OCI-LY1 (cell line): Measurements from ENCODE around the gene SLBP.

Experiments used
- H2AFZ ChIP-seq: fragments of 200-600 bp; sonication (generic), shearing (Covaris generic); 2 replicates; pipeline ENCODE4 v1.6.0; 2014; ENCODE audit warnings: antibody characterized with exemption, mild to moderate bottlenecking, low read length
- H3F3A ChIP-seq: fragments of 200-600 bp; sonication (generic), shearing (Covaris generic); 2 replicates; pipeline ENCODE4 v1.6.0; 2014; ENCODE audit warnings: mild to moderate bottlenecking, antibody characterized with exemption, low read length, moderate library complexity; ENCODE audit not compliant: insufficient read depth
- H3K27ac ChIP-seq: fragments of 200-600 bp; sonication (generic); 2 replicates; pipeline ENCODE4 v1.5.1; 2014; ENCODE audit warnings: low read length, mixed run types, mild to moderate bottlenecking, low read depth; ENCODE audit not compliant: poor library complexity, severe bottlenecking
- H3K27me3 ChIP-seq: fragments of 200-600 bp; sonication (generic); 2 replicates; pipeline ENCODE4 v1.6.0; 2014; ENCODE audit warnings: antibody characterized with exemption, mild to moderate bottlenecking, low read length, moderate library complexity; ENCODE audit not compliant: insufficient read depth
- H3K36me3 ChIP-seq: fragments of 200-600 bp; sonication (generic); 2 replicates; pipeline ENCODE4 v1.6.1; 2014; ENCODE audit warnings: mild to moderate bottlenecking, antibody characterized with exemption, low read length, moderate library complexity, mixed read lengths; ENCODE audit not compliant: insufficient read depth
- H3K4me1 ChIP-seq: fragments of 200-600 bp; sonication (generic); 2 replicates; pipeline ENCODE4 v1.5.1; 2014; ENCODE audit warnings: mild to moderate bottlenecking, low read length, moderate library complexity; ENCODE audit not compliant: insufficient read depth, severe bottlenecking
- H3K4me2 ChIP-seq: fragments of 200-600 bp; sonication (generic), shearing (Covaris generic); 2 replicates; pipeline ENCODE4 v1.6.1; 2014; ENCODE audit warnings: low read length
- H3K4me3 ChIP-seq: fragments of 200-600 bp; sonication (generic); 2 replicates; pipeline ENCODE4 v1.5.1; 2014; ENCODE audit warnings: low read length, low read depth, mild to moderate bottlenecking, mixed read lengths; ENCODE audit not compliant: poor library complexity, severe bottlenecking
- H3K79me2 ChIP-seq: fragments of 200-600 bp; shearing (Covaris generic); 2 replicates; pipeline ENCODE4 v1.6.1; 2016; ENCODE audit warnings: mixed run types, low read length, mixed read lengths; ENCODE audit not compliant: insufficient read depth
- H3K9ac ChIP-seq: fragments of 200-600 bp; sonication (generic), shearing (Covaris generic); 2 replicates; pipeline ENCODE4 v1.6.1; 2014; ENCODE audit warnings: mild to moderate bottlenecking, low read length, mixed read lengths
- H3K9me2 ChIP-seq: fragments of 200-600 bp; sonication (generic), shearing (Covaris generic); 2 replicates; pipeline ENCODE4 v1.6.1; 2014; ENCODE audit warnings: low read depth, mild to moderate bottlenecking, low read length, mixed read lengths
- H3K9me3 ChIP-seq: fragments of 200-600 bp; shearing (Covaris generic); 2 replicates; pipeline ENCODE4 v1.6.1; 2014; ENCODE audit warnings: low read length, mixed read lengths
- H4K20me1 ChIP-seq: fragments of 200-600 bp; sonication (generic), shearing (Covaris generic); 2 replicates; pipeline ENCODE4 v1.6.0; 2016; ENCODE audit warnings: mild to moderate bottlenecking, low read length; ENCODE audit not compliant: insufficient read depth
- CTCF ChIP-seq: fragments of 200-600 bp; sonication (generic), shearing (Covaris generic); IDR thresholded peaks from 2 replicates; pipeline ENCODE4 v1.5.1; 2017; ENCODE audit warnings: mild to moderate bottlenecking, antibody characterized with exemption, low read length, moderate library complexity, mixed read lengths
- EZH2 ChIP-seq: fragments of 200-600 bp; sonication (generic), shearing (Covaris generic); IDR thresholded peaks from 2 replicates; pipeline ENCODE4 v1.8.0; 2017; ENCODE audit warnings: borderline replicate concordance, mixed run types, mild to moderate bottlenecking, antibody characterized with exemption, low read length, moderate library complexity, mixed read lengths

The SLBP gene

GRCh38 chr4:1753294-1753696 lies 41.2 kb upstream of the SLBP start:
- no peaks in the 10 kb centered on the region for H3K79me2 ChIP-seq
- H3K9me2 ChIP-seq: no peaks in the 10 kb centered on the region
- H4K20me1 ChIP-seq: no peaks in the 10 kb centered on the region
- H3K27me3 ChIP-seq: no peaks in the 10 kb centered on the region
- H3K9me3 ChIP-seq: no peaks in the 10 kb centered on the region
- H3K9ac ChIP-seq: no peak overlapping the region
- no peak overlapping the region for H3K4me2 ChIP-seq
- H3K36me3 ChIP-seq: no peaks in the 10 kb centered on the region
- H3F3A ChIP-seq: no peaks in the 10 kb centered on the region
- no peak overlapping the region for H3K27ac ChIP-seq
- no peaks in the 10 kb centered on the region for H3K4me1 ChIP-seq
- TF ChIP-seq EZH2 (no peak), CTCF (no peak)
- H3K4me3 ChIP-seq: no peak overlapping the region
- no peak overlapping the region for H2AFZ ChIP-seq

- Histone ChIP-seq H3F3A (no peaks in the 10 kb centered on the region), H3K4me2 (no peak overlapping the region), H3K9me3 (no peaks in the 10 kb centered on the region), H3K9ac (no peak overlapping the region), H3K4me1 (no peaks in the 10 kb centered on the region), H3K79me2 (no peaks in the 10 kb centered on the region), H4K20me1 (no peaks in the 10 kb centered on the region), H2AFZ (no peak overlapping the region), H3K4me3 (no peak overlapping the region), H3K9me2 (no peaks in the 10 kb centered on the region), H3K36me3 (no peaks in the 10 kb centered on the region), H3K27me3 (no peaks in the 10 kb centered on the region), H3K27ac (no peak overlapping the region)
- no peak for TF ChIP-seq CTCF
- TF ChIP-seq EZH2: no peak
Measured at GRCh38 chr4:1752284-1753041, 40.3 kb upstream of the SLBP start.

- Histone ChIP-seq H3K9me2 (no peaks in the 10 kb centered on the region), H3K36me3 (no peaks in the 10 kb centered on the region), H4K20me1 (no peaks in the 10 kb centered on the region), H3K27ac (no peak overlapping the region), H3K4me1 (no peaks in the 10 kb centered on the region), H3K27me3 (no peaks in the 10 kb centered on the region), H3K9ac (no peak overlapping the region), H3K9me3 (no peaks in the 10 kb centered on the region), H3K4me2 (no peak overlapping the region), H3F3A (no peaks in the 10 kb centered on the region), H3K4me3 (no peak overlapping the region), H2AFZ (no peak overlapping the region), H3K79me2 (no peaks in the 10 kb centered on the region)
- no peak for TF ChIP-seq CTCF
- TF ChIP-seq EZH2: no peak
Measured at GRCh38 chr4:1751919-1752283, 39.8 kb upstream of the SLBP start.
